ENCODE measurements around the gene TBC1D20.

TBC1D20 gene

GRCh38 chr20:437787-438486 lies 24.4 kb downstream of the TBC1D20 start:
- no peak for DNase-seq

GRCh38 chr20:436476-436875 lies 25.9 kb downstream of the TBC1D20 start:
- no peak for DNase-seq

- DNase-seq: no peak
Measured at GRCh38 chr20:435558-435957, 26.8 kb downstream of the TBC1D20 start.

GRCh38 chr20:434661-435419 lies 27.5 kb downstream of the TBC1D20 start:
- no peak for DNase-seq

- DNase-seq: no peak
Measured at GRCh38 chr20:434221-434620, 28.1 kb downstream of the TBC1D20 start.

GRCh38 chr20:433300-433975 lies 28.9 kb downstream of the TBC1D20 start:
- DNase-seq: no peak

GRCh38 chr20:432677-433299 lies 29.5 kb downstream of the TBC1D20 start:
- no peak for DNase-seq

- DNase-seq: no peak
Measured at GRCh38 chr20:432208-432607, 30.1 kb downstream of the TBC1D20 start.

- no peak for DNase-seq
Measured at GRCh38 chr20:431012-431904, 31.1 kb downstream of the TBC1D20 start.

GRCh38 chr20:430091-430999 lies 32.0 kb downstream of the TBC1D20 start:
- no peak for DNase-seq

- no peak for DNase-seq
Measured at GRCh38 chr20:428658-429200, 33.6 kb downstream of the TBC1D20 start.

GRCh38 chr20:427849-428657 lies 34.3 kb downstream of the TBC1D20 start:
- no peak for DNase-seq

GRCh38 chr20:427401-427800 lies 34.9 kb downstream of the TBC1D20 start:
- no peak for DNase-seq

GRCh38 chr20:426566-426965 lies 35.8 kb downstream of the TBC1D20 start:
- DNase-seq: no peak

GRCh38 chr20:421685-422250 lies 40.6 kb downstream of the TBC1D20 start:
- no peak for DNase-seq

- DNase-seq: no peak
Measured at GRCh38 chr20:420721-421574, 41.4 kb downstream of the TBC1D20 start.

- DNase-seq: no peak
Measured at GRCh38 chr20:420166-420620, 42.1 kb downstream of the TBC1D20 start.

GRCh38 chr20:419556-420165 lies 42.7 kb downstream of the TBC1D20 start:
- DNase-seq: no peak

Data from DMS79 treated with DMSO at 0.1 percent for 48 hours (cell line).